Thyroid gland (tissue), 4 donors: ENCODE results near the gene SVIL. TPM values are rescaled to one million over a fixed set of nuclear protein-coding genes. Genes with fewer than 3 reads are reported as not detected.
A peak's percentile ranks its signal among the peaks of the same experiment; 100 is the strongest.
"Not testable (repeated sequence)": the region's sequence is repeated elsewhere in the genome, so short reads cannot be mapped to it uniquely, and the experiment has no call there.

ENCODE experiments used
- DNase-seq, 2 donors: peaks; one replicate each; pipeline ENCODE4 v3.0.0-alpha.2; 2019
- H3K27ac ChIP-seq, 3 donors: fragments of 200-600 bp; sonication (generic); 1 replicate in 2 of 3; 2 replicates in 1 of 3; pipeline ENCODE4 v1.5.1; 2016 to 2019; ENCODE audit warnings: mild to moderate bottlenecking in 1 of 3, moderate library complexity in 1 of 3
- H3K27me3 ChIP-seq: fragments of 200-600 bp; sonication (generic); one replicate; pipeline ENCODE4 v1.5.1; 2019
- H3K36me3 ChIP-seq, 2 donors: fragments of 200-600 bp; sonication (generic); one replicate each; pipeline ENCODE4 v1.5.1; 2016 to 2019
- H3K4me1 ChIP-seq, 2 donors: fragments of 200-600 bp; sonication (generic); one replicate each; pipeline ENCODE4 v1.5.1; 2017 to 2019
- H3K4me3 ChIP-seq, 3 donors: fragments of 200-600 bp; sonication (generic); replicated peaks in 1 of 3; 1 replicate in 2 of 3; 2 replicates in 1 of 3; pipeline ENCODE4 v1.5.1; 2016; ENCODE audit warnings: mild to moderate bottlenecking in 1 of 3
- H3K9me3 ChIP-seq: fragments of 200-600 bp; sonication (generic); one replicate; pipeline ENCODE4 v1.5.1; 2017
- POLR2A ChIP-seq, 2 donors: fragments of 450-650 bp; IDR thresholded peaks; one replicate each; pipeline ENCODE4 v1.6.1; 2017; ENCODE audit warnings: antibody characterized with exemption in 2 of 2, mild to moderate bottlenecking in 2 of 2, moderate library complexity in 1 of 2
- WGBS, 2 donors: methylation state at CpG; one replicate each; pipeline ENCODE4 v1.1.5; 2017; 5-methylcytosine and 5-hydroxymethylcytosine counted together
- intact Hi-C: fragments of 100-400 bp; cut with DNase I; formaldehyde crosslinking; loops from one replicate; pipeline ENCODE4 v1.15.1; 2023
- total RNA-seq, 4 donors: library from RNA; depleted of rRNA; stranded (reverse); fragments of >200 nt; gene quantifications; one replicate each; pipeline ENCODE4 v1.2.3, GENCODE V29; 2016
- TF ChIP-seq, protein P1 (sequence below), 6 experiments: fragments of 200-600 bp in 3 of 6; fragments of 450-650 bp in 3 of 6; sonication (generic) in 3 of 6; IDR thresholded peaks; one replicate each; pipeline ENCODE4 v1.5.1; 2016 to 2019; ENCODE audit warnings: antibody characterized with exemption in 6 of 6, mild to moderate bottlenecking in 2 of 6, inconsistent platforms in 1 of 6, moderate library complexity in 1 of 6

The SVIL gene
- total RNA-seq, 4 donors from 2014 or later = 59.9 to 211 (median 134) TPM

DNA sequence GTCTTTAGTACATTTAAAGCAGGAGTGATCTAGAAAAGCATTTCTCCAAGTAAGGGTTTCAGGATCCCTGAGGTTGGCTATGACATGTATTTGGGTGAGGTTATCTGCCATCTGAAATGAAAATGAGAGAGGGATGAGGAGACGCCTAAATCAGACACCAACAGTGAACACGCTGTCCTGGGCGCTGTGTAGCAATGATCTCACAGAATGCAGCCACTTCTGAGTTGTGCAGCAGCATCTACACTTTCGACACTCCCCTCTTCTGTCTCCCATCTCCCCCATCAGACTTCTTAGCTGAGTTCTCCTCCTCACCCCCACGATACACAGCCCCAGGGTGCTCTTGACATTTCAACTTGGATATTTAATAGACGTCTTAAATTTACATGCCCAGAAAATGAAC, 95.4 kb downstream of the SVIL start:
- H3K4me3 ChIP-seq = no peak overlapping the region
- H3K36me3 ChIP-seq = no peaks in the 10 kb centered on the region
- no peak for DNase-seq
- H3K9me3 ChIP-seq = no peaks in the 10 kb centered on the region
- intact Hi-C loops = no loop called here
- TF ChIP-seq, protein P1, sequence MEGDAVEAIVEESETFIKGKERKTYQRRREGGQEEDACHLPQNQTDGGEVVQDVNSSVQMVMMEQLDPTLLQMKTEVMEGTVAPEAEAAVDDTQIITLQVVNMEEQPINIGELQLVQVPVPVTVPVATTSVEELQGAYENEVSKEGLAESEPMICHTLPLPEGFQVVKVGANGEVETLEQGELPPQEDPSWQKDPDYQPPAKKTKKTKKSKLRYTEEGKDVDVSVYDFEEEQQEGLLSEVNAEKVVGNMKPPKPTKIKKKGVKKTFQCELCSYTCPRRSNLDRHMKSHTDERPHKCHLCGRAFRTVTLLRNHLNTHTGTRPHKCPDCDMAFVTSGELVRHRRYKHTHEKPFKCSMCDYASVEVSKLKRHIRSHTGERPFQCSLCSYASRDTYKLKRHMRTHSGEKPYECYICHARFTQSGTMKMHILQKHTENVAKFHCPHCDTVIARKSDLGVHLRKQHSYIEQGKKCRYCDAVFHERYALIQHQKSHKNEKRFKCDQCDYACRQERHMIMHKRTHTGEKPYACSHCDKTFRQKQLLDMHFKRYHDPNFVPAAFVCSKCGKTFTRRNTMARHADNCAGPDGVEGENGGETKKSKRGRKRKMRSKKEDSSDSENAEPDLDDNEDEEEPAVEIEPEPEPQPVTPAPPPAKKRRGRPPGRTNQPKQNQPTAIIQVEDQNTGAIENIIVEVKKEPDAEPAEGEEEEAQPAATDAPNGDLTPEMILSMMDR (IDR thresholded peaks at IDR 0.05) = no peak
- no peak for TF ChIP-seq POLR2A (IDR thresholded peaks at IDR 0.05)
- peaks cover 17 to 21% of the 10 kb centered on the region in 2 donors for H3K4me1 ChIP-seq
- no peak overlapping the region for H3K27ac ChIP-seq
- H3K27me3 ChIP-seq = no peaks in the 10 kb centered on the region
- WGBS, 2 donors = 87 to 89% methylated on average over 6 of the region's 6 CpGs

- H3K36me3 ChIP-seq = no peaks in the 10 kb centered on the region
- H3K9me3 ChIP-seq = no peaks in the 10 kb centered on the region
- intact Hi-C loops = no loop called here
- DNase-seq = no peak
- H3K4me1 ChIP-seq = peaks cover 17 to 21% of the 10 kb centered on the region in 2 donors
- no peaks in the 10 kb centered on the region for H3K27me3 ChIP-seq
- H3K4me3 ChIP-seq = no peak overlapping the region
- TF ChIP-seq POLR2A (IDR thresholded peaks at IDR 0.05) = no peak
- TF ChIP-seq, protein P1 (IDR thresholded peaks at IDR 0.05) = no peak
- WGBS, 2 donors = 86 to 90% methylated on average over 7 of the region's 7 CpGs
- no peak overlapping the region for H3K27ac ChIP-seq
Observed at GRCh38 chr10:29537799-29538198, 97.0 kb downstream of the SVIL start.

DNA sequence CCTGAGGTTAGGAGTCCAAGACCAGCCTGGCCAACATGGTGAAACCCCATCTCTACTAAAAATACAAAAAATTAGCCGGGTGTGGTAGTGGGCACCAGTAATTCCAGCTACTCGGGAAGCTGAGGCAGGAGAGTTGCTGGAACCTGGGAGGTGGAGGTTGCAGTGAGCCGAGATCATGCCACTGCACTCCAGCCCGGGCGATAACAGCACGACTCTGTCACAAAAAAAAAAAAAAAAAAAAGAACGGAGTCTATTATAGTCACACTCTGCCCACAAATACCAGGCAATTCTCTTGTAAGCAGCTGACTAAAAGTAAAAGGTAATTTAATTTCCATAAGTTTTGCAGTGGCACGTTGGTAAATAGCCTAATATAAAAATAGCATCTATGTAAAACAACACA, 98.1 kb downstream of the SVIL start:
- DNase-seq, H3K36me3 ChIP-seq, H3K4me3 ChIP-seq, H3K27me3 ChIP-seq, H3K9me3 ChIP-seq, H3K27ac ChIP-seq, intact Hi-C loops: not testable (repeated sequence)
- WGBS, 2 donors = 83 to 92% methylated on average over 8 of the region's 8 CpGs
- H3K4me1 ChIP-seq = peaks cover 18 to 21% of the 10 kb centered on the region in 2 donors

DNA sequence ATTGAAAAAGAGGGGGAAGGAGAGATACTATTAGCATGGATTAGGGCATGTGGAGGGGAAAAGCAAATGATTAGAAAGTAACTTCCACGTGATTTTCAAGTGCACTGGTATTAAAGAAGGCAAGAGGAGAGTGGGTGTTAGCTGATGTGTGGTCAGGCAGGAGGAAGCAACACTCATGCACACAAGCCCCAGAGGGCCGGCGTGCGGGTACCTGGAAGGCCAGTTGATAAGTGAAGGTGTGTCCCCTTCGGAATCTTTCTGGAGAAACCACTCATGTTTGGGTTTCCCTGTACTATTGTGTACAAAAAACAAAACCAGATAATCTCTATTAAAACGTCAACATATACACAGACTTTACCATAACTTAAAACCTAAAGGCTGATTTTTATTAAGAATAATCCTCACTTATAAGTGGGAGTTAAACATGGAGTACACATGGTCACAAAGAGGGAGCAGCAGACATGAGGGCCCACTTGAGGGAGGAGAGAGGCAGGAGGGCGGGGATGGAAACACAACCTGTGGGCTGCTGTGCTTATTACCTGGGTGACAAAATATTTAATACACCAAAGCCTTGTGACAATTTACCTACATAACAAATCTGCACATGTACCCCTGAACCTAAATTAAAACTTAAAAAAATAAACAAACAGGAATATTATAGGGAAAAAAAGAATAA, 98.9 kb downstream of the SVIL start:
- TF ChIP-seq, protein P1 (IDR thresholded peaks at IDR 0.05) = no peak
- no peaks in the 10 kb centered on the region for H3K36me3 ChIP-seq
- intact Hi-C loops = no loop called here
- H3K27me3 ChIP-seq = no peaks in the 10 kb centered on the region
- peaks cover 25 to 26% of the 10 kb centered on the region in 2 donors for H3K4me1 ChIP-seq
- no peaks in the 10 kb centered on the region for H3K9me3 ChIP-seq
- peak; percentile 20 to 22 for DNase-seq
- H3K27ac ChIP-seq = peak overlapping the region in 2 of 3 donors; percentile 54 to 74
- WGBS, 2 donors = 66 to 70% methylated on average over 7 of the region's 7 CpGs
- H3K4me3 ChIP-seq = no peak overlapping the region

GRCh38 chr10:29535012-29535777, 99.6 kb downstream of the SVIL start:
- DNase-seq = peak in 1 of 2 donors; percentile 30
- Histone ChIP-seq H3K4me1 (peaks cover 26 to 29% of the 10 kb centered on the region in 2 donors), H3K9me3 (no peaks in the 10 kb centered on the region), H3K4me3 (no peak overlapping the region), H3K36me3 (no peaks in the 10 kb centered on the region), H3K27ac (peak overlapping the region; percentile 38 to 74 (median 54)), H3K27me3 (no peaks in the 10 kb centered on the region)
- TF ChIP-seq POLR2A (IDR thresholded peaks at IDR 0.05) = no peak
- TF ChIP-seq, protein P1 (IDR thresholded peaks at IDR 0.05) = peak in 3 of 6 experiments; percentile 26 to 37 (median 30)
- WGBS, 2 donors = 65 to 75% methylated on average over 11 of the region's 11 CpGs
- intact Hi-C loops = no loop called here
